Spleen (tissue), 7 donors: Measurements from ENCODE around the gene RPS6KA2.

Experiments used
- POLR2A ChIP-seq, 3 donors: fragments of 450-650 bp; IDR thresholded peaks; one replicate each; pipeline ENCODE4 v1.5.1; 2017; ENCODE audit warnings: antibody characterized with exemption in 3 of 3, mild to moderate bottlenecking in 1 of 3
- POLR2AphosphoS5 ChIP-seq, 3 donors: sonication (generic); formaldehyde crosslinking; IDR thresholded peaks; one replicate each; pipeline ENCODE4 v1.5.1; 2017; ENCODE audit warnings: antibody characterized with exemption in 3 of 3
- TF ChIP-seq, protein P1 (sequence below), 11 experiments: fragments of 200-600 bp in 7 of 11; fragments of 450-650 bp in 4 of 11; sonication (generic) in 4 of 11; IDR thresholded peaks in 8 of 11; conservative IDR thresholded peaks in 3 of 11; 1 replicate in 7 of 11; 2 replicates in 4 of 11; pipeline versions ENCODE4 v1.4.0 to v1.8.0; 2016 to 2021; ENCODE audit warnings: antibody characterized with exemption in 11 of 11, inconsistent platforms in 4 of 11, mild to moderate bottlenecking in 1 of 11
- donor health status: DM: no; HTN: no; CAD: no; lungs with moderate emphysema.
- donor health status: DM: no; HTN: no; CAD: no.
- donor health status: DM: no; HTN: no; CAD: no.

DNA sequence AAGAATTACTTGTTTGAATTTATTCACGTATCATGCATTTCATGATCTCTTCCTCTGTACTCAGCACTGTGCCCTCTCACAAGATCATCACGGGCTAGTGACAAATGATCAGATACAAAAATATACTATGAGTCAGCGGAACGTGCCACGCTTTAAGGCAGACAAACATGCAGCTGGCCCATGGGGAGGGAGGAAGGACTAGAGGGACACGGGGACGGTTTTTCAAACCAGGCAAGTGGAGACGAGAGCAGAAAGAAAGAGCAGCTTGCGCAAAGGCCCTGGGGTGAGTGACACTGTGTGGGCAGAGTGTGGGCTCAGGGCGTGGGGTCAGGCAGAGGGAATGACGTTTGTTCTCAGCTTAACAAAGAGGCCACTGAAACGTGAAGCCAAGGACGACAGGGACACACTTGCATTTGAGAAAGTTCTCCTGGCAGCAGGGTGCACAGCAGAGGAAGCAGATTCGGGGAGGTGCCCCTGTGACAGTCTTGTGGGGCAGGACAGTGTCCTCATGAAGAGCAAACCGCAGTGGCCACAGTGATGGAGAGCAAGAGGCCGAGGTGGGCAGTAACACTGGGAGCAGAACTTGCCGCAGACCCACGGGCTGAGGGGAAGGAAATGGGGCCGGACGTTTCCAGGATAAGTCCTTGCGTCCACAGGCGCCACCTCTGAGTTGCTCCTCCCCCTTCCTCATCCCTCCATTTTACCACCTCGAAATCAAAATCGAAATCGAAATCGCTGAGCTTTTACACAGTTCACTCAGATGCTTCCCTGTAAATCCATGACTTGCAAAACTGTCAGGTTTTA lies 6.9 kb upstream of the RPS6KA2 start:
- TF ChIP-seq POLR2AphosphoS5 (IDR thresholded peaks at IDR 0.05): peak in 2 of 3 donors; percentile 14 to 66
- TF ChIP-seq, protein P1, sequence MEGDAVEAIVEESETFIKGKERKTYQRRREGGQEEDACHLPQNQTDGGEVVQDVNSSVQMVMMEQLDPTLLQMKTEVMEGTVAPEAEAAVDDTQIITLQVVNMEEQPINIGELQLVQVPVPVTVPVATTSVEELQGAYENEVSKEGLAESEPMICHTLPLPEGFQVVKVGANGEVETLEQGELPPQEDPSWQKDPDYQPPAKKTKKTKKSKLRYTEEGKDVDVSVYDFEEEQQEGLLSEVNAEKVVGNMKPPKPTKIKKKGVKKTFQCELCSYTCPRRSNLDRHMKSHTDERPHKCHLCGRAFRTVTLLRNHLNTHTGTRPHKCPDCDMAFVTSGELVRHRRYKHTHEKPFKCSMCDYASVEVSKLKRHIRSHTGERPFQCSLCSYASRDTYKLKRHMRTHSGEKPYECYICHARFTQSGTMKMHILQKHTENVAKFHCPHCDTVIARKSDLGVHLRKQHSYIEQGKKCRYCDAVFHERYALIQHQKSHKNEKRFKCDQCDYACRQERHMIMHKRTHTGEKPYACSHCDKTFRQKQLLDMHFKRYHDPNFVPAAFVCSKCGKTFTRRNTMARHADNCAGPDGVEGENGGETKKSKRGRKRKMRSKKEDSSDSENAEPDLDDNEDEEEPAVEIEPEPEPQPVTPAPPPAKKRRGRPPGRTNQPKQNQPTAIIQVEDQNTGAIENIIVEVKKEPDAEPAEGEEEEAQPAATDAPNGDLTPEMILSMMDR (IDR thresholded peaks at IDR 0.05 in 8 of 11, conservative IDR thresholded peaks at IDR 0.05 in 3 of 11): no peak
- TF ChIP-seq POLR2A (IDR thresholded peaks at IDR 0.05): no peak
